LoVo (cell line): Measurements from ENCODE around the gene ZNF598.

Experiments used
- DNase-seq: peaks from one replicate; pipeline ENCODE4 v3.0.0-alpha.2; 2016; ENCODE audit warnings: low spot score

The ZNF598 gene

DNA sequence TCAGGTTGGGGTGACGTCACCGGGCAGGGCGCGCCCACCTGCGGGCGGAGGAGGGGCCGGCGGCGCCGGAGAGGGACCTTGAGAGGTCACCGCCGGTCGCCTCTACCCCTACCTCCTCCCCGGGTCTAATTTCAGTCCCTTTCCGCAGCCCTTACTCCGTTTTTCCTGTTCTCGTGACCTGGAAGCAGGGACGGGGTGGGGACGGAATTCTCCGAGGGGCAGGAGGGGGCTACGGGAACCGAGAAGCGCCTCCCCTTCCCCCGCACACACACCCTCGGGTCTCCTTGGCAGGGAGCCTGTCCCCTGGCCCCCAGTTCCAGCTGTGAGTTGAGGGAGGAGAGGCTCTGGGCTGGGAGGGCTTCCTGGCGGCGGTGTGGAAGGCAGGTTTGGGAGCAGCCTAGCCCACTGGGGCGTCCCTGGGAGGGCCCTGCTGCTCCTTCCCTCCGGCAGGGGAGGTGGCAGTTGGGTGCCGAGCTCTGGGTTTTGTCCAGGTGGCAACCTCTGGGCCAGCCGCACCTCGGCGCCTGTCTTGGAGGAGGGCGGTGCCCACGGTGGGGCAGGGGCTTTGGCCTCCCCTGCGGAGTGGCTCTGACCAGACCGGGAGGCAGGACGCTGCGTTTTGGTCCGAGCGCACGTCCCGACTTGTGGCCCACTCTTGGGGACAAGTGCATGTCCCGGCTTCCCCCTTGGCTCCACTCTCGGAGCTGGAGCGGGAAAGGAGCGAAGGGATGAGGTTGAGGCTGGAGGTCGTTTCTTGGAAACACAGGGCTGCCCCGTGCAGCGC lies 19.1 kb downstream of the ZNF598 start:
- peak; percentile 41 for DNase-seq

DNA sequence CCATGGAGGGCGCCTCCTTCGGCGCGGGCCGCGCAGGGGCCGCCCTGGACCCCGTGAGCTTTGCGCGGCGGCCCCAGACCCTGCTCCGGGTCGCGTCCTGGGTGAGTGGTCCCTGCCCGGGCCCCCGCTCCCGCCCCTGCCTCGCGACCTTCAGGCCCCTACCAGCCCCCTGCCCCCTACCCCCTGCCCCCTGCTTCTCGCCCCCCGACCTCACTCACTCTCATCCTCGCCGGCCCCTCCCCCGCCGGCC lies 19.6 kb downstream of the ZNF598 start:
- DNase-seq = no peak

- DNase-seq = no peak
These were observed 20.2 kb downstream of the ZNF598 start, which contains the start of gene SYNGR3 for GRCh38 chr16:1989209-1990100. Gene SYNGR3, plus strand, starts transcription at chr16:1989970. Its CDS starts 133 bp downstream, at chr16:1990103.

DNA sequence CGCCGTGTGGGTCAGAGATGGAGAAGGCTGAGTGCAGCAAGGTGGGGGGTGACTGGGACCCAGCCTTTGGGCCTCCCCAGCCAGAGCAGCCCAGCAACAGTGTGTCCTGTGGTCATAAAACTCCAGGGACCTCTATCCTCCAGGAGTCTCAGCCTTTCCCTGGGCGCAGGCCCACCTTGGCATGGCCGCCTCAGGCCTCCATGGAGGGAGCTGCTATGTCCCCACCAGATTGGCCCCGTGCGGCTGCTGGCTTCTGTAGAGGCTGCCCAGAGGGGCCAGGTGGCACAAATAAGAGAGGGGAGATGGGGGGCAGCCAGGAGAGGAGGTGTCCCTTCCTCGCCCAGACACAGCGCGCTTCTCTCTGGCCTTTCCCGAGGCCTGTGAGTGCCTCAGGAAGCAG lies 22.4 kb downstream of the ZNF598 start:
- no peak for DNase-seq

GRCh38 chr16:1985466-1986150 lies 24.0 kb downstream of the ZNF598 start:
- DNase-seq = no peak

GRCh38 chr16:1984347-1985225 lies 25.0 kb downstream of the ZNF598 start:
- DNase-seq = no peak

GRCh38 chr16:1983544-1984346 lies 25.9 kb downstream of the ZNF598 start, which contains the start of gene GFER:
Gene GFER, plus strand, starts transcription at chr16:1984193. Its CDS starts 26 bp downstream, at chr16:1984219.
- DNase-seq = peak; percentile 95

DNA sequence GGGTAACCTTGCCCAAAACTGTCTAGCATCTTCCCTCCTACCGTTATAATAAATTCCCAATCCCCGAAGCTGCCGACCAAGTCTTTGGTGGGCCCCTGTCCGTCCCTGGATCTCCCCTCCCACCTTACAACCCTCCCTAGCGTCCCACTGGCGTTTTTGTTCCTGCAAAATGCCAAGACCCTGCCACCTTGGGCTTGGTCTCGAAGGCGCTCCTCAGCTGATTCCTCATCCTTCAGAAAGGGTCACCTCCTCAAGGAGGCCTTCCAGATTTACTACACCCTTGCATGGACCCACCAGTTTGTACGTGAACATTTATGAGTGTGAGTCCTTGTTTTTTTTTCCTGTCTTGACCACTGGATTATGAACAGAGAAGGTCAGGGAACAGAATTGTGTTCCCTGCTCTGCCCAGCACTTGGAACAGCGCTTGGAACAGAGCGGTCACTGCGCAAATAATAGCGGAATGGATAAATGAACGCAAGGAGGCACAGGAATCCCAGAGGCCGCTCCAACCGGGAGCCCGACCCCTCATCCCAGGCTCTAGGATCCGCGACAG lies 26.6 kb downstream of the ZNF598 start:
- DNase-seq = no peak

- DNase-seq = no peak
These were observed 27.6 kb downstream of the ZNF598 start for GRCh38 chr16:1982013-1982433.

- DNase-seq = no peak
These were observed 28.2 kb downstream of the ZNF598 start, which contains the start of gene NOXO1 for GRCh38 chr16:1981398-1981836. Gene NOXO1, minus strand, starts transcription at chr16:1981469. Its CDS starts 290 bp downstream, at chr16:1981179.

GRCh38 chr16:1980770-1981087 lies 28.9 kb downstream of the ZNF598 start:
- DNase-seq = no peak

- DNase-seq = no peak
These were observed 29.4 kb downstream of the ZNF598 start for GRCh38 chr16:1980030-1980769.

- peak; percentile 48 for DNase-seq
These were observed 30.2 kb downstream of the ZNF598 start for GRCh38 chr16:1979271-1980029.

DNA sequence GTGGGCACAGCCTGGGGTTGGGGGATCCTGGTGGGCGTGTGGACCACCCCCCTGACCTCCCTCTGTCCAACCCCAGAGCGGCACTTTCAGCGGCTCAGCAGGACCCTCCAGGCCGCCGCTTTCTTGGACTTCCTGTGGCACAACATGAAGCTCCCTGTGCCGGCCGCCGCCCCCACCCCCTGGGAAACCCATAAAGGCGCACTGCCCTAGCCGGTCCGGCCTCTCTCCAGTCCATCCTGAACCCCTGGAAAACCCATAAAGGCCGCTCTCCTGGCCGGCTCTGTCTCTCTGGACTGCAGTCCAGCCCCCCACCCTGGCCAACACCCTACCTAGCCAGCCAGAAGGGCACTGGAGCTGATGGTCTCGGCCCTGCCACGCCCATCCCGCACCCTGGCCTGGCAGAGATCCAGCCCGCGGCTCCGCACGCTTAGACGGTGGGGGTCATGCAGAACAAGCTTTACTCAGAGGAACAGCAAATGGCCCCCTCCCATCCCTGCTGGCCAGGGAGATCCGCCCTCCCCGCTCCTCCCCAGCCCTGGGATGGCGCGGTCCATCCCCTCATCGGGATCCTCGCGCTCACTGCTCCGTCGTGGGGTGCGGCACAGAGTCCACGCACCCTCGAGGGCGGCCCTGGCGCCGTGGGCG lies 31.0 kb downstream of the ZNF598 start:
- no peak for DNase-seq

- DNase-seq = no peak
These were observed 31.7 kb downstream of the ZNF598 start for GRCh38 chr16:1977875-1978268.

DNA sequence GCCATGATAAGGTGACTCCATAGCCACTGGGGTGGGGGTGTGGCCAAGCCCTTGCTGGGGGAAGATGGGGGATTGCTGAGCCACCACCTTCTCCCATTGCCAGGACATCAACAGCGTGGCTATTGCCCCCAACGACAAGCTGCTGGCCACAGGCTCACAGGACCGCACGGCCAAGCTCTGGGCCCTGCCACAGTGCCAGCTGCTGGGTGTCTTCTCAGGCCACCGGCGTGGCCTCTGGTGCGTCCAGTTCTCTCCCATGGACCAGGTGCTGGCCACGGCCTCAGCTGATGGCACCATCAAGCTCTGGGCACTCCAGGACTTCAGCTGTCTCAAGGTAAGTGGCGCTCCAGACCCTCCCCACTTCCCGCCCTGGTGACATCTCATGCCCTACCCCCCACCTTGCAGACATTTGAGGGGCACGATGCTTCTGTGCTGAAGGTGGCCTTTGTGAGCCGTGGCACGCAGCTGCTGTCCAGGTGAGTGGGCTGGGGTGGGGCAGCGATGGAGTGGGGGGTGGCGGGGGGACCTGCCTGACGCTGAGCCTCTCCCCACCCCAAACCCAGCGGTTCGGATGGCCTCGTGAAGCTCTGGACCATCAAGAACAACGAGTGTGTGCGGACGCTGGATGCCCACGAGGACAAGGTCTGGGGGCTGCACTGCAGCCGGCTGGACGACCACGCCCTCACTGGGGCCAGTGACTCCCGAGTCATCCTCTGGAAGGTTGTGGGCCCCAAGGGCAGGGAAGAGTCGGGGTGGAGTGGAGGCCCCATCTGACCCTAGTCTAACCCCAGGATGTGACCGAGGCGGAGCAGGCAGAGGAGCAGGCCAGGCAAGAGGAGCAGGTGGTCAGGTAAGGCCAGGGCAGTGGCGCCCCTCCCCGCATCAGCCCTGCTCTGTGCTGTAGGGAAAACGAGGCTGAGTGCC lies 32.4 kb downstream of the ZNF598 start:
- no peak for DNase-seq

- DNase-seq = no peak
These were observed 33.5 kb downstream of the ZNF598 start for GRCh38 chr16:1976216-1976520.
